SK-N-SH treated with all-trans-retinoic acid at 6 μM for 48 hours (cell line): ENCODE data around the gene DNAAF8.

ENCODE experiments used
- ARNTL ChIP-seq: fragments of 450-650 bp; formaldehyde crosslinking; IDR thresholded peaks from 2 replicates; pipeline ENCODE4 v1.5.0; 2020; ENCODE audit warnings: low read depth, mild to moderate bottlenecking, moderate library complexity, borderline replicate concordance
- BACH2 ChIP-seq: fragments of 250-450 bp; sonication (Bioruptor Pico); IDR thresholded peaks from 2 replicates; pipeline ENCODE4 v1.9.0; 2021; ENCODE audit warnings: mild to moderate bottlenecking, borderline replicate concordance
- ESRRG ChIP-seq: fragments of 250-450 bp; sonication (Bioruptor Pico); IDR thresholded peaks from 2 replicates; pipeline ENCODE4 v1.6.1; 2021; ENCODE audit warnings: mild to moderate bottlenecking
- GLIS3 ChIP-seq: fragments of 250-450 bp; sonication (Bioruptor Pico); IDR thresholded peaks from 2 replicates; pipeline ENCODE4 v1.5.0; 2020; ENCODE audit warnings: mild to moderate bottlenecking, moderate library complexity
- PATZ1 ChIP-seq: fragments of 250-450 bp; sonication (Bioruptor Pico); IDR thresholded peaks from 2 replicates; pipeline ENCODE4 v1.8.0; 2020; ENCODE audit warnings: mild to moderate bottlenecking, moderate library complexity, borderline replicate concordance
- PPARA ChIP-seq: fragments of 250-450 bp; sonication (Bioruptor Pico); IDR thresholded peaks from 2 replicates; pipeline ENCODE4 v1.5.0; 2020; ENCODE audit warnings: mild to moderate bottlenecking, borderline replicate concordance
- RARB ChIP-seq: fragments of 250-450 bp; sonication (Bioruptor Pico); IDR thresholded peaks from 2 replicates; pipeline ENCODE4 v1.8.0; 2021; ENCODE audit warnings: mild to moderate bottlenecking, moderate library complexity
- SNAI2 ChIP-seq: fragments of 250-450 bp; sonication (Bioruptor Pico); IDR thresholded peaks from 2 replicates; pipeline ENCODE4 v1.5.0; 2020; ENCODE audit warnings: mild to moderate bottlenecking, moderate library complexity
- TCF4 ChIP-seq: fragments of 250-450 bp; sonication (Bioruptor Pico); IDR thresholded peaks from 2 replicates; pipeline ENCODE4 v1.8.0; 2021; ENCODE audit warnings: mild to moderate bottlenecking, moderate library complexity, borderline replicate concordance
- ZFP30 ChIP-seq: fragments of 450-650 bp; formaldehyde crosslinking; IDR thresholded peaks from 2 replicates; pipeline ENCODE4 v1.5.0; 2022; ENCODE audit warnings: mild to moderate bottlenecking, moderate library complexity
- ZNF8 ChIP-seq: fragments of 450-650 bp; formaldehyde crosslinking; IDR thresholded peaks from 2 replicates; pipeline ENCODE4 v1.5.0; 2020; ENCODE audit warnings: mild to moderate bottlenecking, moderate library complexity
- TF ChIP-seq, protein P1 (sequence below): fragments of 250-450 bp; sonication (Bioruptor Pico); IDR thresholded peaks from 2 replicates; pipeline ENCODE4 v1.8.0; 2021; ENCODE audit warnings: low read depth, mild to moderate bottlenecking, moderate library complexity, borderline replicate concordance

DNA sequence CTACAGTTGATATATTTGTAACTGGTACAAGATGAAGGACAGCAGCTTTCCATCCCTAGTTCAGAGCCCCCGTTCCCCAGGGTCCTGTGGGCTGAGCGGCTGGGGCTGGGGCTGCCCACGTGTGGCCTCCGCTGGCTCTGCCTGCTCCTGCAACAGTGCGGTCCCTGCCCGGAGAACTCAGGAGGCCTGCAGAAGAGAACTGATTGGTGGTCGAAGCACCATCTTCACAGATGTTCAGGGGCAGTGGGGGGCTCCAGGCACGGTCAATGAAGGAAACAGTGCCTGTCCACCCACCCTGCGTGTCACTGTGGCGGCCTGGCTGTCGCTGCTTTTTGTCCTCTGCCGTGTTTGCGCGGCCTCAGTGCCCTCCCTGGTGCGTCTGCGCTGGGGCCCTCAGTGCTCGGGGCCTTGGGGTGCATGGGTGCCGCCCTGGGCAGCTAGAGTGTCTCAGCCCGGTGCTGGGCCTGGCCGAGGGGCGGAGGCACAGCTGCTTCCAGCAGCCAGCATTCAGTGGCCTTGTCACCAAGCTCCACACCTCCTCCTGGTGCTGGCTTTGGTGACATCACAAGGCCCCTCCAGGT, 45.2 kb upstream of the DNAAF8 start:
- TF ChIP-seq ARNTL (CRISPR knock-in tag) (no peak), ZFP30 (CRISPR knock-in tag) (no peak), PATZ1 (CRISPR knock-in tag) (no peak), RARB (CRISPR knock-in tag) (no peak), TCF4 (CRISPR knock-in tag) (no peak), BACH2 (CRISPR knock-in tag) (no peak), PPARA (CRISPR knock-in tag) (no peak), ZNF8 (CRISPR knock-in tag) (no peak), ESRRG (no peak), SNAI2 (no peak), GLIS3 (CRISPR knock-in tag) (no peak)
- TF ChIP-seq, protein P1, sequence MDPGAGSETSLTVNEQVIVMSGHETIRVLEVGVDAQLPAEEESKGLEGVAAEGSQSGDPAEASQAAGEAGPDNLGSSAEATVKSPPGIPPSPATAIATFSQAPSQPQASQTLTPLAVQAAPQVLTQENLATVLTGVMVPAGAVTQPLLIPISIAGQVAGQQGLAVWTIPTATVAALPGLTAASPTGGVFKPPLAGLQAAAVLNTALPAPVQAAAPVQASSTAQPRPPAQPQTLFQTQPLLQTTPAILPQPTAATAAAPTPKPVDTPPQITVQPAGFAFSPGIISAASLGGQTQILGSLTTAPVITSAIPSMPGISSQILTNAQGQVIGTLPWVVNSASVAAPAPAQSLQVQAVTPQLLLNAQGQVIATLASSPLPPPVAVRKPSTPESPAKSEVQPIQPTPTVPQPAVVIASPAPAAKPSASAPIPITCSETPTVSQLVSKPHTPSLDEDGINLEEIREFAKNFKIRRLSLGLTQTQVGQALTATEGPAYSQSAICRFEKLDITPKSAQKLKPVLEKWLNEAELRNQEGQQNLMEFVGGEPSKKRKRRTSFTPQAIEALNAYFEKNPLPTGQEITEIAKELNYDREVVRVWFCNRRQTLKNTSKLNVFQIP (CRISPR knock-in tag): no peak
